ENCODE measurements around the gene SAE1. TPM values are rescaled to one million over a fixed set of nuclear protein-coding genes. Genes with fewer than 3 reads are reported as not detected.

Gene SAE1
- total RNA-seq, 4 donors from 2014 or later: 27.3 to 85.4 (median 51.8) TPM

DNA sequence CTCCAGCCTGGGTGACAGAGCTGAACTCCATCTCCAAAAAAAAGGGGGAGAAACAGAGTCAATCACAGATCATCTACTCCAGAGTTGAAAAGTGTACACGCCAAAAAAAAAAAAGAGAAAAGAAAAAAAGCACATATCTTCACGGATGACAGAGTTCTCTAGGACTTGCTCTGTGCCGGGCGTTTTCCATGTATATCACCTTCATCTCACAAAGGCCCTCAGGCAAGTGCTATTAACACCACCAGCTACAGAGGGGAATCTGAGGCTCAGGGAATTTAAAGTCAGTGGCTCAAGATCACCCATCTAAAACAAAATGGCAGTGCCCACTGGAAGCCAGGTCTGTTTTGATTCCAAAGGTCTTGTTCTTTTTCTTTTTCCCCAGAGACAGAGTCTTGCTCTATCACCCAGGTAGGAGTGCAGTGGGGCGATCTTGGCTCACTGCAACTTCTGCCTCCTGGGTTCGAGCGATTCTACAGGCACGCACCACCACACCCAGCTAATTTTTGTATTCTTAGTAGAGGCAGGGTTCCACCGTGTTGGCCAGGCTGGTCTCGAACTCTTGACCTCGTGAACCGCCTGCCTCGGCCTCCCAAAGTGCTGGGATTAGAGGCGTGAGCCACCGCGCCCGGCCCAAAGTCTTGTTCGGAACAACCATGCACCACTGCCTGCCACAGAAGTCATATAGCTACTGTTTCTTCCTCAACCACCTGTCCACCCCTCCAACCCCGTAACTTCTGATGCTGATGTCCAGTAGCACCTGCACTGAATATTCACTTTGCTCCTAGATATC is 42.2 kb downstream of the SAE1 start:
- Histone ChIP-seq H3K4me1 (peaks cover 12 to 24% (median 17%) of the 10 kb centered on the region in 4 donors), H3K36me3 (peaks cover 0 to 26% (median 10%) of the 10 kb centered on the region in 4 donors), H3K9me3 (no peaks in the 10 kb centered on the region), H3K27me3 (no peaks in the 10 kb centered on the region), H3K27ac (no peak overlapping the region), H3K4me3 (no peak overlapping the region)
- intact Hi-C loops (cut with DNase I; ENCODE audit: low total_unique reads) (no loop called here), in situ Hi-C loops (cut with MboI; ENCODE audit: low pct_ligation_motif_present in 1 of 4, low pct_unique_long_range_greater_than_20kb in 1 of 4, low sequenced_read_pairs in 3 of 4) (no loop called here)
- TF ChIP-seq EP300 (IDR thresholded peaks at IDR 0.05; ENCODE audit: low read depth) (no peak), POLR2A (IDR thresholded peaks at IDR 0.05) (no peak), POLR2AphosphoS5 (IDR thresholded peaks at IDR 0.05) (no peak)
- TF ChIP-seq, protein P1, sequence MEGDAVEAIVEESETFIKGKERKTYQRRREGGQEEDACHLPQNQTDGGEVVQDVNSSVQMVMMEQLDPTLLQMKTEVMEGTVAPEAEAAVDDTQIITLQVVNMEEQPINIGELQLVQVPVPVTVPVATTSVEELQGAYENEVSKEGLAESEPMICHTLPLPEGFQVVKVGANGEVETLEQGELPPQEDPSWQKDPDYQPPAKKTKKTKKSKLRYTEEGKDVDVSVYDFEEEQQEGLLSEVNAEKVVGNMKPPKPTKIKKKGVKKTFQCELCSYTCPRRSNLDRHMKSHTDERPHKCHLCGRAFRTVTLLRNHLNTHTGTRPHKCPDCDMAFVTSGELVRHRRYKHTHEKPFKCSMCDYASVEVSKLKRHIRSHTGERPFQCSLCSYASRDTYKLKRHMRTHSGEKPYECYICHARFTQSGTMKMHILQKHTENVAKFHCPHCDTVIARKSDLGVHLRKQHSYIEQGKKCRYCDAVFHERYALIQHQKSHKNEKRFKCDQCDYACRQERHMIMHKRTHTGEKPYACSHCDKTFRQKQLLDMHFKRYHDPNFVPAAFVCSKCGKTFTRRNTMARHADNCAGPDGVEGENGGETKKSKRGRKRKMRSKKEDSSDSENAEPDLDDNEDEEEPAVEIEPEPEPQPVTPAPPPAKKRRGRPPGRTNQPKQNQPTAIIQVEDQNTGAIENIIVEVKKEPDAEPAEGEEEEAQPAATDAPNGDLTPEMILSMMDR (IDR thresholded peaks at IDR 0.05): no peak
- DNase-seq: no peak
- 91 to 94% methylated on average over 15 to 19 of the region's 19 CpGs for WGBS, 2 donors (ENCODE audit: low coverage in 1 of 2)

- H3K36me3 ChIP-seq: peaks cover 0 to 15% (median 6%) of the 10 kb centered on the region in 4 donors
- peaks cover 12 to 24% (median 17%) of the 10 kb centered on the region in 4 donors for H3K4me1 ChIP-seq
- no peaks in the 10 kb centered on the region for H3K27me3 ChIP-seq
- in situ Hi-C loops (cut with MboI; ENCODE audit: low pct_ligation_motif_present in 1 of 4, low pct_unique_long_range_greater_than_20kb in 1 of 4, low sequenced_read_pairs in 3 of 4) (no loop called here), intact Hi-C loops (cut with DNase I; ENCODE audit: low total_unique reads) (no loop called here)
- TF ChIP-seq EP300 (IDR thresholded peaks at IDR 0.05; ENCODE audit: low read depth) (no peak), POLR2AphosphoS5 (IDR thresholded peaks at IDR 0.05) (peak in 1 of 3 donors; percentile 8)
- DNase-seq: no peak
- H3K4me3 ChIP-seq: no peak overlapping the region
- no peaks in the 10 kb centered on the region for H3K9me3 ChIP-seq
- 61 to 76% methylated on average over 5 of the region's 5 CpGs for whole genome bisulfite sequencing, 2 donors (ENCODE audit: low coverage in 1 of 2)
- H3K27ac ChIP-seq: peak overlapping the region; percentile 55 to 81 (median 76)
These were observed 45.5 kb downstream of the SAE1 start for GRCh38 chr19:47176071-47176626.

DNA sequence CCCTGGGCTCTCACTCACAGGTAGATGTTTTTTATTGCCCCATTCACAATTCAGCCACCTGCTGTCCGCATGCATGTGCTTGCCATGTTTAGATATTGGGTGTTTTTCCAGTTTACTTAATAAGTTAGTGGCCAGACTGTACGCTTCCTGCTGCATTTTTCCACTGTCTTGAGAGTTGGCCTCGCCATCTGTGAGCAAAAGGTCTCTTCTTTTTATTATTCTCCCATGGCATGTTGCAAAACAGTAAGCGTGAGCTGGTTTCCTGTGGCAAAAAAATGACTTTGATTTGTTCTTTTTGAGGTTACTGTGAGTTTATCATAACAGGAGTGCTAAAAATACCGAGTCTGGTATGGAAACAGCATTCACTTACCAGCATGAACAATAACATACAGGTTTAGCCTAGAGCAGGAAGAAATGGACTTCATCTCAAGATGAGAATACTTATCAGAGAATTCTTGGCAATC is 46.0 kb downstream of the SAE1 start:
- Histone ChIP-seq H3K27me3 (no peaks in the 10 kb centered on the region), H3K9me3 (no peaks in the 10 kb centered on the region), H3K27ac (peak overlapping the region; percentile 55 to 81 (median 76)), H3K4me1 (peaks cover 12 to 24% (median 17%) of the 10 kb centered on the region in 4 donors), H3K36me3 (peaks cover 0 to 12% (median 4%) of the 10 kb centered on the region in 4 donors), H3K4me3 (no peak overlapping the region)
- DNase-seq: no peak
- TF ChIP-seq EP300 (IDR thresholded peaks at IDR 0.05; ENCODE audit: low read depth): no peak
- TF ChIP-seq POLR2AphosphoS5 (IDR thresholded peaks at IDR 0.05): peak in 1 of 3 donors; percentile 15
- intact Hi-C loops (cut with DNase I; ENCODE audit: low total_unique reads) (no loop called here), in situ Hi-C loops (cut with MboI; ENCODE audit: low pct_ligation_motif_present in 1 of 4, low pct_unique_long_range_greater_than_20kb in 1 of 4, low sequenced_read_pairs in 3 of 4) (no loop called here)
- WGBS, 2 donors (ENCODE audit: low coverage in 1 of 2): 16 to 28% methylated on average over 2 to 5 of the region's 5 CpGs

DNA sequence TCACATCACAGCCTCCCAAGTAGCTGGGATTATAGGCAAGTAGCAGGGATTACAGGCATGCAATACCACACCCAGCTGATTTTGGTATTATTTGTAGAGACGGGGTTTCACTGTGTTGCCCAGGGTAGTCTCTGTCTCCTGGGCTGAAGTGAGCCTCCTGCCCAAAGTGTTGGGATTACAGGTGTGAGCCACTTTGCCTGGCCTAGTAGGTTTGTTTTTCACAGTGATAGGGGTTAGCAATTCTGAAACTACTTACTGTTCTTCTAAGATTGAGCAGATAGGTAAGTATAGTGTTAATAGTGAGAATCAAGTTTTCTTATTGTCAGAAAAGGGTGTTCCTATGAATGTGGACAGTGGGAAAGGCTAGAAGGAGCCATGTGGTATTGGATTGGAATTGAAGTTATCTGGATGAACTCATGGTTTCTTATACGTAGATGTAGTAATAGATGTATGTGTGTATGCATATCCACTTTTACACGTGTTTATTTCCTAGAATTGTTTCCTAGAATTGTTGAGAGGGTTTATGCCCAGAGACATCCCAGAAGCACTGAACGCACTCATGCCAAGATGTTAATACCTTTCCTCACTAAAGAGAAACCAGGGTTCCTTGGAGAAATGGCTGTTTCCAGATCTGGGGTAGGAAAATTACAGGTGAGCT is 49.1 kb downstream of the SAE1 start:
- intact Hi-C loops (cut with DNase I; ENCODE audit: low total_unique reads): no loop called here
- Histone ChIP-seq H3K4me3 (no peak overlapping the region), H3K9me3 (no peaks in the 10 kb centered on the region), H3K27ac (no peak overlapping the region), H3K4me1 (peaks cover 12 to 28% (median 17%) of the 10 kb centered on the region in 4 donors), H3K27me3 (no peaks in the 10 kb centered on the region), H3K36me3 (peaks cover 0 to 3% (median 0%) of the 10 kb centered on the region in 4 donors)
- no peak for DNase-seq
- in situ Hi-C loops (cut with MboI; ENCODE audit: low pct_ligation_motif_present in 1 of 4, low pct_unique_long_range_greater_than_20kb in 1 of 4, low sequenced_read_pairs in 3 of 4): no loop called here
- WGBS, 2 donors (ENCODE audit: low coverage in 1 of 2): 74 to 75% methylated on average over 2 to 4 of the region's 4 CpGs
- TF ChIP-seq POLR2AphosphoS5 (IDR thresholded peaks at IDR 0.05) (no peak), POLR2A (IDR thresholded peaks at IDR 0.05) (no peak), EP300 (IDR thresholded peaks at IDR 0.05; ENCODE audit: low read depth) (no peak)
- TF ChIP-seq, protein P1 (IDR thresholded peaks at IDR 0.05): no peak

DNA sequence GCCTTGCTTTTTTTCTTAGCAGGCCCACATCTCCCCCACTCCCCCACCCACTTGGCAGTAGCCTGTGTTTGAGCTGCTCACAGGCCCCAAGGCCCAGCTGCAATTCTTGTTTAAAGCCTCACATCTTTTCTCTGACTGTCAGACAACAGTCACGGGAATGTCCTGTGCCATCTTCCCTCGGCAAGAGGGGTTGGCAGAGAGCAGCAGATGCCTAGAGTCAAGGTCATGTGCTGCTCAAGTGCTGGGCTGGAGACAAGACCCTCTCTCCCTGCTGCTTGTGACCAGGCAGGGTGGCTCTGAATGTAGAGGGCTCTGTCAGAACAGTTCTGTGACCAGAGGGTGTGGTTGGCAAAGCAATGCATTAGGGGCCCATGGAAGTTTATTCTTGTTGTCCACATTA is 53.0 kb downstream of the SAE1 start:
- intact Hi-C loops (cut with DNase I; ENCODE audit: low total_unique reads) (no loop called here), in situ Hi-C loops (cut with MboI; ENCODE audit: low pct_ligation_motif_present in 1 of 4, low pct_unique_long_range_greater_than_20kb in 1 of 4, low sequenced_read_pairs in 3 of 4) (no loop called here)
- Histone ChIP-seq H3K9me3 (no peaks in the 10 kb centered on the region), H3K36me3 (peaks cover 0 to 3% (median 0%) of the 10 kb centered on the region in 4 donors), H3K4me3 (no peak overlapping the region), H3K27ac (peak overlapping the region in 1 of 4 donors; percentile 17), H3K27me3 (no peaks in the 10 kb centered on the region), H3K4me1 (peaks cover 14 to 30% (median 29%) of the 10 kb centered on the region in 4 donors)
- TF ChIP-seq EP300 (IDR thresholded peaks at IDR 0.05; ENCODE audit: low read depth) (no peak), POLR2A (IDR thresholded peaks at IDR 0.05) (no peak), POLR2AphosphoS5 (IDR thresholded peaks at IDR 0.05) (no peak)
- TF ChIP-seq, protein P1 (IDR thresholded peaks at IDR 0.05): no peak
- 55% methylated on average over 2 of the region's 2 CpGs; no CpG with 5 or more reads in 1 of the 2 donors for WGBS, 2 donors (ENCODE audit: low coverage in 1 of 2)
- no peak for DNase-seq
